K562 (cell line): ENCODE results near the gene ETS1. TPM values are rescaled to one million over a fixed set of nuclear protein-coding genes. Genes with fewer than 3 reads are reported as not detected.

ENCODE experiments used
- ATAC-seq: fragments of 200-7000 bp; cut with Tn5 transposase; 3 replicates; pipeline ENCODE4 v1.9.1; 2020; ENCODE audit warnings: moderate library complexity
- BruUV-seq: library from RNA; stranded (reverse); fragments of 400-500 nt; replicated peaks from 2 replicates; lab custom pipeline; 2021; lab: Mats Ljungman, UMichigan
- CTCF ChIA-PET: fragments of 300-600 bp; formaldehyde crosslinking; extraction: SDS; loops from one replicate; lab custom pipeline; 2021; ENCODE audit warnings: low intra/inter-chr PET ratio; lab: Yijun Ruan, JAX
- POLR2A ChIA-PET: fragments of 300-600, 350-650 bp; sonication (Branson Sonifier 250); formaldehyde crosslinking; extraction: SDS; loops from one replicate; lab custom pipeline; 2021; ENCODE audit warnings: antibody characterized with exemption, inconsistent platforms; lab: Yijun Ruan, JAX
- DNase-seq, 4 experiments: peaks; one replicate each; pipeline versions ENCODE4 v3.0.0 to v3.0.0-alpha.2; 2011 to 2018; ENCODE audit warnings: low spot score in 3 of 4, mixed read lengths in 3 of 4; ENCODE audit errors: extremely low read depth in 1 of 4
- FAIRE-seq: peaks from 2 replicates; lab custom pipeline; 2011; peaks lifted over from hg19 to GRCh38; lab: Jason Lieb, UNC
- H2AFZ ChIP-seq: 2 replicates; pipeline ENCODE4 v1.6.0; 2011; ENCODE audit warnings: low read depth, low read length, control low read depth, inconsistent platforms
- H3K27ac ChIP-seq: fragments of 200-600 bp; 3 replicates; pipeline ENCODE4 v1.8.0; 2011; ENCODE audit warnings: low read depth, mild to moderate bottlenecking, control low read depth, inconsistent platforms, low read length, moderate library complexity, mixed read lengths; ENCODE audit errors: extremely low read depth
- H3K27me3 ChIP-seq, 2 experiments: fragments of 300-600 bp in 1 of 2; 2 replicates in 1 of 2; 3 replicates in 1 of 2; pipeline versions ENCODE4 v1.6.0 to v1.8.0; 2011; ENCODE audit warnings: inconsistent platforms in 2 of 2, low read length in 2 of 2, mild to moderate bottlenecking in 1 of 2, mixed read lengths in 1 of 2, moderate library complexity in 1 of 2; ENCODE audit not compliant: control insufficient read depth in 2 of 2, insufficient read depth in 2 of 2
- H3K36me3 ChIP-seq: fragments of 300-600 bp; 3 replicates; pipeline ENCODE4 v1.8.0; 2011; ENCODE audit warnings: mild to moderate bottlenecking, low read length, inconsistent platforms; ENCODE audit not compliant: control insufficient read depth, insufficient read depth
- H3K4me1 ChIP-seq, 2 experiments: fragments of 200-600 bp in 1 of 2; replicated peaks in 1 of 2; 2 replicates in 1 of 2; 3 replicates in 1 of 2; pipeline versions ENCODE4 v1.5.1 to v1.8.0; 2011; ENCODE audit warnings: inconsistent platforms in 2 of 2, low read length in 2 of 2, mild to moderate bottlenecking in 1 of 2, mixed read lengths in 1 of 2, moderate library complexity in 1 of 2; ENCODE audit not compliant: control insufficient read depth in 2 of 2, insufficient read depth in 2 of 2
- H3K4me2 ChIP-seq: 2 replicates; pipeline ENCODE4 v1.6.1; 2011; ENCODE audit warnings: low read length, control low read depth, inconsistent platforms, mixed read lengths; ENCODE audit not compliant: insufficient read depth
- H3K4me3 ChIP-seq: fragments of 200-600 bp; sonication (generic), shearing (Covaris generic); 2 replicates; pipeline ENCODE4 v1.5.1; 2016; ENCODE audit warnings: control low read depth, inconsistent platforms
- H3K79me2 ChIP-seq: fragments of 200-600 bp; 3 replicates; pipeline ENCODE4 v1.8.0; 2011; ENCODE audit warnings: low read length, inconsistent platforms; ENCODE audit not compliant: control insufficient read depth, insufficient read depth
- H3K9ac ChIP-seq, 2 experiments: 2 replicates each; pipeline versions ENCODE4 v1.6.0 to v1.6.1; 2011; ENCODE audit warnings: low read depth in 2 of 2, low read length in 2 of 2, control low read depth in 1 of 2, inconsistent platforms in 1 of 2, mild to moderate bottlenecking in 1 of 2, mixed read lengths in 1 of 2; ENCODE audit not compliant: insufficient read depth in 1 of 2
- H3K9me1 ChIP-seq: one replicate; pipeline ENCODE4 v1.6.0; 2011; ENCODE audit warnings: inconsistent platforms, mild to moderate bottlenecking, low read length, moderate library complexity; ENCODE audit not compliant: control insufficient read depth, insufficient read depth
- H3K9me3 ChIP-seq: replicated peaks from 2 replicates; pipeline ENCODE4 v1.5.1; 2011; ENCODE audit warnings: low read depth, low read length, inconsistent platforms; ENCODE audit not compliant: control insufficient read depth, insufficient read depth
- H4K20me1 ChIP-seq: replicated peaks from 2 replicates; pipeline ENCODE4 v1.6.1; 2011; ENCODE audit warnings: low read length, inconsistent platforms, mixed read lengths; ENCODE audit not compliant: control insufficient read depth, insufficient read depth
- ETV5 ChIP-seq: sonication (generic); formaldehyde crosslinking; IDR thresholded peaks from 2 replicates; pipeline ENCODE4 v1.4.0; 2020; ENCODE audit warnings: low read depth, mild to moderate bottlenecking, missing genetic modification reagents
- NCOA1 ChIP-seq: fragments of 450-650 bp; IDR thresholded peaks from 2 replicates; pipeline ENCODE4 v1.6.1; 2016; ENCODE audit warnings: low read depth
- NCOR1 ChIP-seq: fragments of 450-650 bp; IDR thresholded peaks from 2 replicates; pipeline ENCODE4 v1.6.1; 2016; ENCODE audit warnings: mild to moderate bottlenecking, moderate library complexity
- RAD21 ChIP-seq, 2 experiments: fragments of 250-450 bp in 1 of 2; fragments of 450-650 bp in 1 of 2; sonication (Bioruptor Pico) in 1 of 2; formaldehyde crosslinking in 1 of 2; IDR thresholded peaks in 1 of 2; conservative IDR thresholded peaks in 1 of 2; 2 replicates each; pipeline versions ENCODE4 v1.4.0 to v1.8.0; 2020 to 2022; ENCODE audit warnings: mild to moderate bottlenecking in 2 of 2, moderate library complexity in 1 of 2
- SAFB ChIP-seq: fragments of 200-400 bp; formaldehyde crosslinking; IDR thresholded peaks from 2 replicates; pipeline ENCODE4 v1.6.1; 2017; ENCODE audit warnings: low read depth, low read length, borderline replicate concordance
- ZNF583 ChIP-seq: fragments of 250-450 bp; sonication (Bioruptor Pico); IDR thresholded peaks from 2 replicates; pipeline ENCODE4 v1.4.0; 2020
- ZNF766 ChIP-seq: fragments of 200-800 bp; sonication (Bioruptor generic); conservative IDR thresholded peaks from 2 replicates; pipeline ENCODE4 v1.6.1; 2016; ENCODE audit warnings: missing genetic modification characterization, missing compliant biosample characterization
- WGBS: fragments of 100-300 bp; shearing (Covaris generic); methylation state at CpG from one replicate; pipeline ENCODE4 v1.1.6; 2016; ENCODE audit warnings: low coverage, mixed read lengths; ENCODE audit not compliant: insufficient coverage; ENCODE audit errors: missing lambda C conversion rate; 5-methylcytosine and 5-hydroxymethylcytosine counted together
- in situ Hi-C: fragments of 300-500 bp; cut with MboI; formaldehyde crosslinking; loops from 4 replicates; pipeline ENCODE4 v1.15.0; 2018; ENCODE audit warnings: inconsistent platforms, mixed read lengths
- intact Hi-C: fragments of 100-400 bp; cut with micrococcal nuclease; formaldehyde crosslinking; loops from 2 replicates; pipeline ENCODE4 v1.14.2; 2022
- polyA plus RNA-seq, 8 experiments: library from polyadenylated mRNA; depleted of rRNA in 4 of 8; stranded (reverse) in 5 of 8; unstranded in 3 of 8; fragments of >200 nt; fragmentation: Nextera tagmentation in 2 of 8; fragmentation: Illumina TruSeq in 1 of 8; extraction: Ambion mirVana in 2 of 8; extraction: Trizol in 1 of 8; gene quantifications; 2 replicates each; pipeline versions ENCODE4 v1.2.1 to v1.2.3, GENCODE V29; 2011 to 2014; ENCODE audit warnings: inconsistent platforms in 1 of 8, missing spikeins in 1 of 8
- total RNA-seq, 7 experiments: library from RNA; depleted of rRNA in 6 of 7; stranded (reverse); fragments of >200 nt in 6 of 7; fragmentation: Illumina TruSeq in 2 of 7; extraction: Trizol in 2 of 7; gene quantifications; 2 replicates each; pipeline versions ENCODE4 v1.2.1 to v1.2.3, GENCODE V29; 2011 to 2021; ENCODE audit warnings: low replicate concordance in 1 of 7
- TF ChIP-seq, protein P1 (sequence below): fragments of 450-650 bp; IDR thresholded peaks from 2 replicates; pipeline ENCODE4 v1.6.1; 2016; ENCODE audit warnings: antibody characterized with exemption
- TF ChIP-seq, protein P2 (sequence below): fragments of 450-650 bp; IDR thresholded peaks from 2 replicates; pipeline ENCODE4 v1.6.1; 2016
- TF ChIP-seq, protein P3 (sequence below): sonication (generic); IDR thresholded peaks from 2 replicates; pipeline ENCODE4 v1.6.1; 2016

ETS1 gene
- total and polyA plus RNA-seq, 9 of the 15 experiments (the other 6 are each of a cell fraction or from before 2014, with no cell fraction given), result 0.04 to 1.4 (median 0.23) TPM

DNA sequence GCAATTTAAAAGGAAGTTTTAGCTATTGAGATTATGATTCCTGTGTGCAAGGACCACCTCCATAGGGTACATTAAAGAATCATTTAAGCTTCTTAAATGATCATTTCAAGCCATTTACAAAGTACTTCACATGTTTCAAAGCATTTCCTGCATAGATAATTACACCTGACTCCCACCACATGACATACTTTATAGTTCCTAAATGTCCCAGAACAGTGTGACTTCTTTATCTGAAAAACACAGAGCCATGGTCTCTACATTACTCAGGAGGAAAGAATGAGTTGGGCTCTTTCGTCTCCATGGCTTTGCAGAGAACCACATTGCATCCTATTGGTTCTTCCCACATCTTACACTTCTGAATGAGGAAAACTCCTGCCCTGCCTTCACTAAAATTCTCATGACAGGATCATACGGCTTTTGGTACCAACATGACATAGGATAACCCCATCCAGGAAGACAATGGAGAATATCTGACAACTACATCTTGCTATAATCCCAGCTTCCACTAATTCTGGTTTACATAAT lies 88.6 kb downstream of the ETS1 start (continued):
- TF ChIP-seq, protein P1, sequence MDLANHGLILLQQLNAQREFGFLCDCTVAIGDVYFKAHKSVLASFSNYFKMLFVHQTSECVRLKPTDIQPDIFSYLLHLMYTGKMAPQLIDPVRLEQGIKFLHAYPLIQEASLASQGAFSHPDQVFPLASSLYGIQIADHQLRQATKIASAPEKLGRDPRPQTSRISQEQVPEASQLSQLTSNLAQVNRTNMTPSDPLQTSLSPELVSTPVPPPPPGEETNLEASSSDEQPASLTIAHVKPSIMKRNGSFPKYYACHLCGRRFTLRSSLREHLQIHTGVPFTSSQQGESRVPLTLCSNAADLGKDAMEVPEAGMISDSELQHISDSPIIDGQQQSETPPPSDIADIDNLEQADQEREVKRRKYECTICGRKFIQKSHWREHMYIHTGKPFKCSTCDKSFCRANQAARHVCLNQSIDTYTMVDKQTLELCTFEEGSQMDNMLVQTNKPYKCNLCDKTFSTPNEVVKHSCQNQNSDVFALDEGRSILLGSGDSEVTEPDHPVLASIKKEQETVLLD, result no peak
- TF ChIP-seq, protein P2, sequence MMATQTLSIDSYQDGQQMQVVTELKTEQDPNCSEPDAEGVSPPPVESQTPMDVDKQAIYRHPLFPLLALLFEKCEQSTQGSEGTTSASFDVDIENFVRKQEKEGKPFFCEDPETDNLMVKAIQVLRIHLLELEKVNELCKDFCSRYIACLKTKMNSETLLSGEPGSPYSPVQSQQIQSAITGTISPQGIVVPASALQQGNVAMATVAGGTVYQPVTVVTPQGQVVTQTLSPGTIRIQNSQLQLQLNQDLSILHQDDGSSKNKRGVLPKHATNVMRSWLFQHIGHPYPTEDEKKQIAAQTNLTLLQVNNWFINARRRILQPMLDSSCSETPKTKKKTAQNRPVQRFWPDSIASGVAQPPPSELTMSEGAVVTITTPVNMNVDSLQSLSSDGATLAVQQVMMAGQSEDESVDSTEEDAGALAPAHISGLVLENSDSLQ, result no peak

DNA sequence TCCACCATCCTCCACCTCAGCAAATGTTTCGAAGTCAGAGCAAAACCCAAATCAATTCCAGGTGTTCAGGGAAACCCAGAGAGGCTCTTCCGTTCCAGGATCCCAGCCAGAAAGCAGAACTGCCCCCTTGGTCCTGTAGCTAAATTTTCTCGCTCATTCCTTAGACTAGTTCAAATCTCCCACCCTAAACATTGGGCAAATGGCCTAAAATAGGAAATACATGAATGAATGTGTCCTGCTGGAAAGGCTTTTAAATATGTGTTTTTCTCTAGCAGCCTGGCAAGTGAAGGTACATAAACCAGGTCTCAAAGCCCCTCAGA lies 89.6 kb downstream of the ETS1 start:
- no peaks in the 10 kb centered on the region for H4K20me1 ChIP-seq
- no peak overlapping the region for H3K27ac ChIP-seq
- H3K9me3 ChIP-seq, result no peaks in the 10 kb centered on the region
- FAIRE-seq (no peak), ATAC-seq (no peak)
- WGBS, result 0% methylated on average over 3 of the region's 3 CpGs
- in situ Hi-C loops (no loop called here), intact Hi-C loops (no loop called here)
- no peaks in the 10 kb centered on the region; a peak in 1 of 5 replicates for H3K27me3 ChIP-seq
- H3K9ac ChIP-seq, result no peak overlapping the region
- no peaks in the 10 kb centered on the region; a peak in 1 of 5 replicates for H3K4me1 ChIP-seq
- H3K9me1 ChIP-seq, result no peaks in the 10 kb centered on the region
- no peak overlapping the region for H2AFZ ChIP-seq
- H3K4me2 ChIP-seq, result no peak overlapping the region
- BruUV-seq, result no TSS peak
- no peaks in the 10 kb centered on the region for H3K79me2 ChIP-seq
- CTCF ChIA-PET, result no interaction called here
- TF ChIP-seq NCOR1 (no peak), SAFB (no peak), ZNF766 (no peak), NCOA1 (no peak), ZNF583 (no peak), RAD21 (CRISPR knock-in tag; conservative IDR thresholded peaks at IDR 0.05 in 1 of 2, IDR thresholded peaks at IDR 0.05 in 1 of 2) (no peak), ETV5 (no peak)
- TF ChIP-seq, protein P3, sequence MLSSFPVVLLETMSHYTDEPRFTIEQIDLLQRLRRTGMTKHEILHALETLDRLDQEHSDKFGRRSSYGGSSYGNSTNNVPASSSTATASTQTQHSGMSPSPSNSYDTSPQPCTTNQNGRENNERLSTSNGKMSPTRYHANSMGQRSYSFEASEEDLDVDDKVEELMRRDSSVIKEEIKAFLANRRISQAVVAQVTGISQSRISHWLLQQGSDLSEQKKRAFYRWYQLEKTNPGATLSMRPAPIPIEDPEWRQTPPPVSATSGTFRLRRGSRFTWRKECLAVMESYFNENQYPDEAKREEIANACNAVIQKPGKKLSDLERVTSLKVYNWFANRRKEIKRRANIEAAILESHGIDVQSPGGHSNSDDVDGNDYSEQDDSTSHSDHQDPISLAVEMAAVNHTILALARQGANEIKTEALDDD, result no peak
- TF ChIP-seq, all 486 proteins: peak for 0
- no peaks in the 10 kb centered on the region for H3K36me3 ChIP-seq
- no peak for DNase-seq
- POLR2A ChIA-PET, result interaction anchor here (1.1 to 1.4 kb wide), 2 partner anchors 9 to 24 kb away, joined by 3 read pairs; no protein-coding TSS in a partner anchor
- no peak overlapping the region for H3K4me3 ChIP-seq
